Tibial nerve (tissue), 4 donors: ENCODE results near the gene MYO7A. TPM values are rescaled to one million over a fixed set of nuclear protein-coding genes. Genes with fewer than 3 reads are reported as not detected.

Source experiments
- DNase-seq, 2 donors: peaks; one replicate each; pipeline ENCODE4 v3.0.0-alpha.2; 2019; ENCODE audit warnings: low spot score in 2 of 2
- H3K27ac ChIP-seq, 4 donors: fragments of 200-600 bp; sonication (generic) in 3 of 4; one replicate each; pipeline ENCODE4 v1.5.1; 2017 to 2019; ENCODE audit warnings: mild to moderate bottlenecking in 1 of 4
- H3K27me3 ChIP-seq, 2 donors: fragments of 200-600 bp; sonication (generic) in 1 of 2; one replicate each; pipeline versions ENCODE4 v1.5.1 to v1.6.0; 2017 to 2019
- H3K36me3 ChIP-seq, 3 donors: fragments of 200-600 bp; sonication (generic); one replicate each; pipeline ENCODE4 v1.5.1; 2018 to 2019
- H3K4me1 ChIP-seq, 4 donors: fragments of 200-600 bp; sonication (generic) in 3 of 4; one replicate each; pipeline ENCODE4 v1.5.1; 2017 to 2019
- H3K4me3 ChIP-seq, 4 donors: fragments of 200-600 bp; sonication (generic) in 3 of 4; one replicate each; pipeline ENCODE4 v1.5.1; 2017 to 2019; ENCODE audit warnings: mild to moderate bottlenecking in 1 of 4, moderate library complexity in 1 of 4
- H3K9me3 ChIP-seq, 4 donors: fragments of 200-600 bp; sonication (generic) in 3 of 4; one replicate each; pipeline ENCODE4 v1.5.1; 2017 to 2019
- EP300 ChIP-seq, 2 donors: sonication (generic); formaldehyde crosslinking; IDR thresholded peaks; one replicate each; pipeline ENCODE4 v1.6.1; 2017; ENCODE audit warnings: antibody characterized with exemption in 2 of 2, mild to moderate bottlenecking in 1 of 2
- POLR2A ChIP-seq, 2 donors: fragments of 450-650 bp; IDR thresholded peaks; one replicate each; pipeline ENCODE4 v1.6.1; 2017; ENCODE audit warnings: antibody characterized with exemption in 2 of 2, mild to moderate bottlenecking in 2 of 2, moderate library complexity in 2 of 2
- WGBS, 2 donors: methylation state at CpG; one replicate each; pipeline ENCODE4 v1.1.5; 2018; 5-methylcytosine and 5-hydroxymethylcytosine counted together
- total RNA-seq, 4 donors: library from RNA; depleted of rRNA; stranded (reverse); fragments of >200 nt; gene quantifications; one replicate each; pipeline ENCODE4 v1.1.0, GENCODE V29; 2016
- TF ChIP-seq, protein P1 (sequence below), 5 experiments: fragments of 200-600 bp in 3 of 5; fragments of 450-650 bp in 2 of 5; sonication (generic) in 3 of 5; IDR thresholded peaks; one replicate each; pipeline ENCODE4 v1.5.1; 2016 to 2019; ENCODE audit warnings: antibody characterized with exemption in 5 of 5, mild to moderate bottlenecking in 3 of 5, moderate library complexity in 2 of 5

Gene MYO7A
- total RNA-seq, 4 donors from 2014 or later: 12.6 to 45.0 (median 24.4) TPM

GRCh38 chr11:77089004-77089545, 39.0 kb upstream of the MYO7A start:
- H3K36me3 ChIP-seq: peaks cover 0 to 6% (median 0%) of the 10 kb centered on the region in 3 donors
- TF ChIP-seq EP300 (IDR thresholded peaks at IDR 0.05): no peak
- H3K4me3 ChIP-seq: no peak overlapping the region
- DNase-seq: no peak
- 88 to 93% methylated on average over 3 of the region's 3 CpGs for WGBS, 2 donors
- H3K27ac ChIP-seq: peak overlapping the region in 3 of 4 donors; percentile 80 to 82 (median 81)
- no peaks in the 10 kb centered on the region for H3K9me3 ChIP-seq
- no peaks in the 10 kb centered on the region for H3K27me3 ChIP-seq
- peaks cover 0 to 94% (median 62%) of the 10 kb centered on the region in 4 donors for H3K4me1 ChIP-seq

DNA sequence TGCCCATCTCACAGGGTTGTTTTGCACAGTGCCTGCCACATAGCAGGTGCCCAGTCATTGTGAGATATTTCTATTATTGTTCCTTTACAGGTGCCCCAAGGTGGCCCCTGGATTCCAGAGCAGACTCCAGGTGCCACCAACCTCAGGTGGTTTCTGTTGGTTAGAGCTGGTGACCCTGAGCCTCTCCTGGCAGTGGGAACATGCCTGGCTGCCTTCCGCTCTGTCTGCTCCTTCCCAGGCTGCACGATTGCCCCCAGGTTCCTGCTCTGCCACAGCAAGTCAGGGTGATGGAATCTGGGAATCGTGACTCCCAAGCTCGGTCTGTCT, 38.0 kb upstream of the MYO7A start:
- no peak overlapping the region for H3K4me3 ChIP-seq
- no peaks in the 10 kb centered on the region for H3K27me3 ChIP-seq
- no peaks in the 10 kb centered on the region for H3K9me3 ChIP-seq
- TF ChIP-seq POLR2A (IDR thresholded peaks at IDR 0.05) (no peak), EP300 (IDR thresholded peaks at IDR 0.05) (no peak)
- TF ChIP-seq, protein P1, sequence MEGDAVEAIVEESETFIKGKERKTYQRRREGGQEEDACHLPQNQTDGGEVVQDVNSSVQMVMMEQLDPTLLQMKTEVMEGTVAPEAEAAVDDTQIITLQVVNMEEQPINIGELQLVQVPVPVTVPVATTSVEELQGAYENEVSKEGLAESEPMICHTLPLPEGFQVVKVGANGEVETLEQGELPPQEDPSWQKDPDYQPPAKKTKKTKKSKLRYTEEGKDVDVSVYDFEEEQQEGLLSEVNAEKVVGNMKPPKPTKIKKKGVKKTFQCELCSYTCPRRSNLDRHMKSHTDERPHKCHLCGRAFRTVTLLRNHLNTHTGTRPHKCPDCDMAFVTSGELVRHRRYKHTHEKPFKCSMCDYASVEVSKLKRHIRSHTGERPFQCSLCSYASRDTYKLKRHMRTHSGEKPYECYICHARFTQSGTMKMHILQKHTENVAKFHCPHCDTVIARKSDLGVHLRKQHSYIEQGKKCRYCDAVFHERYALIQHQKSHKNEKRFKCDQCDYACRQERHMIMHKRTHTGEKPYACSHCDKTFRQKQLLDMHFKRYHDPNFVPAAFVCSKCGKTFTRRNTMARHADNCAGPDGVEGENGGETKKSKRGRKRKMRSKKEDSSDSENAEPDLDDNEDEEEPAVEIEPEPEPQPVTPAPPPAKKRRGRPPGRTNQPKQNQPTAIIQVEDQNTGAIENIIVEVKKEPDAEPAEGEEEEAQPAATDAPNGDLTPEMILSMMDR (IDR thresholded peaks at IDR 0.05): no peak
- DNase-seq: no peak
- 70 to 83% methylated on average over 3 to 4 of the region's 4 CpGs for WGBS, 2 donors
- H3K36me3 ChIP-seq: peaks cover 0 to 10% (median 0%) of the 10 kb centered on the region in 3 donors
- peaks cover 0 to 94% (median 63%) of the 10 kb centered on the region in 4 donors for H3K4me1 ChIP-seq
- H3K27ac ChIP-seq: peak overlapping the region in 1 of 4 donors; percentile 21

GRCh38 chr11:77090373-77091111, 37.5 kb upstream of the MYO7A start:
- Histone ChIP-seq H3K9me3 (no peaks in the 10 kb centered on the region), H3K4me1 (peaks cover 0 to 94% (median 61%) of the 10 kb centered on the region in 4 donors), H3K4me3 (no peak overlapping the region), H3K27ac (peak overlapping the region in 1 of 4 donors; percentile 30), H3K27me3 (no peaks in the 10 kb centered on the region), H3K36me3 (peaks cover 0 to 15% (median 0%) of the 10 kb centered on the region in 3 donors)
- TF ChIP-seq EP300 (IDR thresholded peaks at IDR 0.05) (no peak), POLR2A (IDR thresholded peaks at IDR 0.05) (no peak)
- TF ChIP-seq, protein P1 (IDR thresholded peaks at IDR 0.05): no peak
- WGBS, 2 donors: 64 to 68% methylated on average over 10 to 13 of the region's 13 CpGs
- no peak for DNase-seq

- peaks cover 0 to 16% (median 0%) of the 10 kb centered on the region in 3 donors for H3K36me3 ChIP-seq
- no peaks in the 10 kb centered on the region for H3K27me3 ChIP-seq
- no peak overlapping the region for H3K4me3 ChIP-seq
- H3K9me3 ChIP-seq: no peaks in the 10 kb centered on the region
- 41 to 53% methylated on average over 4 to 9 of the region's 9 CpGs for WGBS, 2 donors
- H3K4me1 ChIP-seq: peaks cover 0 to 94% (median 55%) of the 10 kb centered on the region in 4 donors
- TF ChIP-seq EP300 (IDR thresholded peaks at IDR 0.05): no peak
- TF ChIP-seq, protein P1 (IDR thresholded peaks at IDR 0.05): peak; percentile 82 to 97 (median 94)
- no peak for TF ChIP-seq POLR2A (IDR thresholded peaks at IDR 0.05)
- peak; percentile 84 to 95 for DNase-seq
- H3K27ac ChIP-seq: peak overlapping the region in 3 of 4 donors; percentile 35 to 77 (median 71)
Measured at GRCh38 chr11:77091146-77091940, 36.7 kb upstream of the MYO7A start.

GRCh38 chr11:77092382-77092781, 35.7 kb upstream of the MYO7A start:
- WGBS, 2 donors: 40 to 46% methylated on average over 7 of the region's 7 CpGs
- Histone ChIP-seq H3K9me3 (no peaks in the 10 kb centered on the region), H3K36me3 (peaks cover 0 to 16% (median 0%) of the 10 kb centered on the region in 3 donors), H3K4me1 (peaks cover 0 to 87% (median 47%) of the 10 kb centered on the region in 4 donors), H3K4me3 (no peak overlapping the region), H3K27ac (peak overlapping the region in 3 of 4 donors; percentile 35 to 77 (median 71)), H3K27me3 (no peaks in the 10 kb centered on the region)
- TF ChIP-seq EP300 (IDR thresholded peaks at IDR 0.05): no peak
- TF ChIP-seq, protein P1 (IDR thresholded peaks at IDR 0.05): no peak
- TF ChIP-seq POLR2A (IDR thresholded peaks at IDR 0.05): no peak
- no peak for DNase-seq
